HG02970 (cell line): ENCODE results near the gene NKTR.

Experiments
- ATAC-seq: cut with Tn5 transposase; IDR thresholded peaks from one replicate; pipeline ENCODE4 v1.9.1; 2021; ENCODE audit warnings: mild to moderate bottlenecking, moderate library complexity, moderate number of reproducible peaks; ENCODE audit not compliant: unreplicated experiment, low FRiP score

Gene NKTR

GRCh38 chr3:42660131-42660715, 59.7 kb downstream of the NKTR start:
- ATAC-seq: no peak

DNA sequence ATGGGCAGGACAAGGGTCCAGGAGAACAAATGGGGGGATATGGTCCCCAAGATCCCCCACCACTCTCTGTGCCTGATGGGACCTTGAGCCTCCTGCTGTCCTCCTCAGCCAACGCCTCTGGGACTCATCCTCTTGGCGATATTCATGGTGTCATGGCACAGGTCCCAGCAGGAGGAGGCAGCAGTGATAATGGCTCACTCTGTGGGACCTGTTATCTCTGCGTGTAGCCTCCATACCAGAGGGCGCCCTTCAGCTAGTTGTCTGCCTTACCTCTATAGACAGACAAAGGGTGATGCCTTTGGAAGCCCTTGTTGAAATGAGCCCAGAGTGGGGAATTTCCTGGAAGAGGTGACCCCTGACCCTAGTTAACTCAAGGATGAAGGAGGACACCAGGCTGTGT, 60.4 kb downstream of the NKTR start:
- no peak for ATAC-seq

- no peak for ATAC-seq
These were observed 61.1 kb downstream of the NKTR start for GRCh38 chr3:42661593-42662022.

GRCh38 chr3:42662037-42662812, 61.7 kb downstream of the NKTR start:
- no peak for ATAC-seq

DNA sequence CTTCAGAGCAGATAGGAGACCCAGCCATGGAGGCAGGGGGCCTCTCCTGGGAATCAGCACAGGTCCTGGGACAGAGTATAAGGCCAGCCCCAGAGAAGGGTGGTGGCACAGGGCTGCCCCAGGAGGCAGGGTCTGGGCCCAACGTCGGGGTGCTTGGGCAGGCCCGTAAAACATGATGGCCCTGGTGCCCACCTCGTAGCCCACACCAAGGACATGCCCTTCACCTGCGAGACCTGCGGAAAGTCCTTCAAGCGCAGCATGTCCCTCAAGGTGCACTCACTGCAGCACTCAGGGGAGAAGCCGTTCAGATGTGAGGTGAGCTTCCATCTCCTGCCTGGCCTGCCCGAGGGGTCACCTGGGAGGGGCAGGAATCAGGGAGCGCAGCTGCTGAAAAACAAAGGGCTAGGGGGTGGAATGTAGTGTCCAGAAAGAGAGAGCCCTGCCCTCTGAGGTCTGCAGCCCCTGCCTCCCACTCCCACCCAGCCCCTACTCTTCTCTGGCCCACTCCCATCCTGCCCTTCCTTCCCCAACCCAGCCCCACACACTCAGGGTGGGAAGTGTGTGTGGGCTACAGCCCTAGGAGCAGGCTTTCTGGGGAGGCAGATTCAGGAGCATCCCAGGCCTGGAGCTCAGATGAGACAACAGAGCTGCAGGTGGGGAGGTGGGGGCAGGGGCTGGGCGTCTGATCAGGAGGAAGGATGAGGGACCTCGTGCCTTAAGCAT, 62.5 kb downstream of the NKTR start:
- no peak for ATAC-seq

DNA sequence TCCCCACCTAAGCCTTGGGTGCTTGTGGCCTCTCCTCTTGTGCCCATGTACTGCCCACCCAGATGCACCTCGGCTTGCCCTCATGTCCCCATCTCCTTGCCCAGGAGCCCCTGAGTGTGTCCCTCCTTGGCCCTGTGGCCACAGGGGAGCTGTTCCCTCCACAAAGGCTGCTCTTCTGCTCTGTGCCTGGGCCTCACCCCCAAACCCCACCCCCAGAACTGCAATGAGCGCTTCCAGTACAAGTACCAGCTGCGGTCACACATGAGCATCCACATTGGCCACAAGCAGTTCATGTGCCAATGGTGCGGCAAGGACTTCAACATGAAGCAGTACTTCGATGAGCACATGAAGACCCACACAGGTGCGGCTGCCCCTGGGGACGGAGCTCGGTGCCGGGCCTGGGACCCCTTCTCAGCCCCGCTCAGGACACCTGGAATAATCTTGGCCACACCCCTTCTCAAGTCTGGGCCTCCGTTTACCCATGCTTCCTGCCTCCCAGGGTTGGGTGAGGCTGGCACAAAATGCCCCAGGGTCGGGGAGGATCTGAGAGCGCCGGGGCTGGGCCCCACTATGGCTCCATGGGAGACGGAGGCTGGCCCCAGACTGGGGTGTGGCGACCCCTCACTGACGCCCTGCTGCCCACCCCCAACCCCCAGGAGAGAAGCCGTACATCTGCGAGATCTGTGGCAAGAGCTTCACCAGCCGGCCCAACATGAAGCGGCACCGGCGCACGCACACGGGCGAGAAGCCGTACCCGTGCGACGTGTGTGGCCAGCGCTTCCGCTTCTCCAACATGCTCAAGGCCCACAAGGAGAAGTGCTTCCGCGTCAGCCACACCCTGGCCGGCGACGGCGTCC, 63.3 kb downstream of the NKTR start:
- ATAC-seq: no peak

DNA sequence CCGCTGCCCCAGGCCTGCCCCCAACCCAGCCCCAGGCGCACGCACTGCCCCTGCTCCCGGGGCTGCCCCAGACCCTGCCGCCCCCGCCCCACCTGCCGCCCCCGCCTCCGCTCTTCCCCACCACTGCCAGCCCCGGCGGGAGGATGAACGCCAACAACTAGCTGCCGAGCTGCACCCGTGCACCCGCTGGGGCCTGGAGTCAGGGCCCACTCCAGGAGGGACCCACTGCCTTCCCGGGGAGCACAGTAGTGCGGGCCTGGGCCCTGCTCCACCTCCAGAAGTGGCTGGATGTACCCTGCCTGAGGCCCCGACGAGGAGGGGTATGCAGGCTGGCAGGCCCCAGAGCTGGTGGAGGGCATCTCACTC, 63.9 kb downstream of the NKTR start:
- ATAC-seq: no peak

DNA sequence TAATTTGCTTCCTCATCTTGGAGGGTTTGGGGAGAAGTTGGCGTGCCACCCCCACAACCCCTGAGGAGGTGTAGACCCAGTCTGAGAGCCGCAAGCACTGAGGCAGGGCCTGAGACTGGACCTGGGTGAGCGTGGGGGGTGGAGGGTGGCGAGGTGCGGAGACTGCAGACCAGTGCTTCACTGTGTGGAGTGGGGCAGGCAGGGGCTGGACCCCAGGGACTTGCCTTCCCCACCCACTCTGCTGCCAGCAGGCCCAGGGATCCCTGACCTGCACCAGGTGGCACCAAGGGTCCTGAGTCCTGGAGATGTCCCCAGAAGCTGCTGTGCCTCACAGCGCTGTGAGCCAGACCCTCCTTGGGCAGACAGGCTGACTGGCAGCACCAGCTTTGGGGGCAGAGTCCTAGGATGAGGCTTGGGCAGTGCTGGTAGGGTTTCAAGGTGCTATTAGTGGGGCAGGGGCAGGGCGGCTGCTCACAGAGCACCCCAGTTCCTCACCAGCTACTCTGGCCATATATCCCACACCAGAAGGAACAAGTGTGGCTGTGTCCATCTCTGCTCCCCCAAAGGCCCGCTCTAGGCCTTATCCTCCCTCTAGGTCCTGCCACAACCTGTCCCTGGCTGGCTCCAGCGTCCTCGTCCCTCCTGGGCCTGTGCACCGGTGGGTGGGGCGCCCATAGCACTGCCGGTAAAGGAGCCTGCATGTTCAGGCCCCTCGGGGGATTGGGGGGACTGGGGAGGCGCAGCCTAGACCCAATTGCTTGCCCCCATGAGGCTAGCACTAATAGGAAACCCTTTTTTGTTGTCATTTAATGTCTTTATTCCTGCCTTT, 64.8 kb downstream of the NKTR start:
- no peak for ATAC-seq

DNA sequence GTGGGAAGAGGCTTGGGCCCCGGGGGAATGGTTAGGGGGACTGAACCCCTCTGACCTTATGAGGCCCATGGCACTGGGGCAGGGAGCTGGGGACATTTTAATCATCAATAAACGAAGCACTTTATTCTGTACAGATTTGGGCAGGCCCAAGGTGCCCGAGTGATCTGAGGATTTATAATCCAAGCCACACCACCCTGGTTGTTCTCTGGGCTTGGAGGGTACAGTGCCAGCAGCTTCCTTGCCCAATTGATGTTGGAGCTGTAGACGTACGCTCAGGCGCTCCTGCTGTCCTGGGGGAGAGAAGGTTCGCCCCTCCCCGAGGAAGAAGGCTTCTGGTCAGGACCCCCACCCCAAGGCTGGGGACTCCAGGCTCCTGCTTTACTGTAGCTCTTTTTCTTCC, 65.5 kb downstream of the NKTR start:
- no peak for ATAC-seq

- ATAC-seq: no peak
These were observed 66.1 kb downstream of the NKTR start for GRCh38 chr3:42666577-42666998.

DNA sequence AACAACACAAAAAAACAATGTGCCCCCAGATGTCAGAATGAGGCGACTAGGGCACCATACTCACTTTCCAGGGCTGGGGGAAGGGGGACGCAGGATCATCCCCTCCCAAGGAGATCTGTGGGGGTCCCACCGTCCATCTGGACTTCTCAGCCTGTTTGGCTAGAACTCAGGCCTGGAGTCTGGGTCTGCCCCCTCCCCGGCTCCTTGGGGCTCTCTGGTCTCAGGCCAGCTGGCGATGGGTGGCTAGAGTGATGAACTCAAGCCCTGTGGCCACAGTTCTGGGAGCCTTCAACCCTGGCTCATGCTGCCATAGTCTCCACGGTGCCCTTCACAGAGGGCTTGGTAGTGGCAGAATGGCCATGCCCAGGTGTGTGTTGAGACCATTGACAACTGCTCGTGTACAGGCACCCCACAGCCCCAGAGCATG, 66.6 kb downstream of the NKTR start:
- no peak for ATAC-seq

GRCh38 chr3:42667523-42668412, 67.3 kb downstream of the NKTR start:
- no peak for ATAC-seq

- no peak for ATAC-seq
These were observed 67.9 kb downstream of the NKTR start for GRCh38 chr3:42668413-42668760.

GRCh38 chr3:42668793-42669217, 68.3 kb downstream of the NKTR start:
- ATAC-seq: no peak

- ATAC-seq: no peak
These were observed 69.6 kb downstream of the NKTR start for GRCh38 chr3:42670051-42670576.

GRCh38 chr3:42670670-42671069, 70.2 kb downstream of the NKTR start:
- no peak for ATAC-seq

DNA sequence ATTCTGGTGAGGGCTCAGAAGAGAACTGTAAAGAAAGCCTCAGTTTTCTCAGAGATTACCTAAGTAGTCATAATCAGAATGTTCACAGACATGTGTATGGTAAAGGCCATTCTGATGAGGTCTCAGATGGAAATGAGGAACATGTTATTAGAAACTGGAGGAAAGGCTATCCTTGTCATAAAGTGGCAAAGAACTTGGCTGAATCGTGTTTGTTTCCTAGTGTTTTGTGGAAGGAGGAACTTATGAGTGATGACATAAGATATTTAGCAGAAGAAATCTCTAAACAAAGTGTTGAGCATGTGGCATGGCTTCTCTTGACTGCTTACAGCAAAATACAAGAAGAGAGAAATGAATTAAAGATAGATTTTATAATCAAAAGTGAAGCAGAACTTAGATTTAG, 72.0 kb downstream of the NKTR start:
- ATAC-seq: no peak

GRCh38 chr3:42673082-42673481, 72.6 kb downstream of the NKTR start:
- ATAC-seq: no peak

DNA sequence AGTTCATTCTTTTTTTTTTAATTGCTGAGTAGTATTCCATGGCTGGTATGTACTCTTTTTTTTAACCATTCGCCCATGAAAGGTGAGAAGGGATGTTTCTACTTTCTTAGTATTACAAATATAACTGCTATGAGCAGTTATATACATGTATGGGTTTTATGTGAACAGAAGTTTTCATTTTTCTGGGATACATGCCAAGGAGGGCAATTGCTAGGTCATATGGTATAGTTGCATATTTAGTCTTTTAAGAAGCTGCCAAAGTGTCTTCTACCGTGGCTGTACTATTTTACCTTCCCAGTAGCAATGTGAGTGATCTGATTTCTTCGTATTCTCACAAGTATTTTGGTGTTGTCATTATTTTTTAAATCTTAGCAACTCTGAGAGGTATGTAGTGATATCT, 73.7 kb downstream of the NKTR start:
- no peak for ATAC-seq
